Activated CD4-positive, alpha-beta T cell treated with anti-CD3 and anti-CD28 coated beads for 48 hours (primary cell): Measurements from ENCODE around the gene ACSS1.

ENCODE experiments used
- DNase-seq: peaks from one replicate; pipeline ENCODE4 v3.0.0-alpha.2; 2020

The ACSS1 gene

DNA sequence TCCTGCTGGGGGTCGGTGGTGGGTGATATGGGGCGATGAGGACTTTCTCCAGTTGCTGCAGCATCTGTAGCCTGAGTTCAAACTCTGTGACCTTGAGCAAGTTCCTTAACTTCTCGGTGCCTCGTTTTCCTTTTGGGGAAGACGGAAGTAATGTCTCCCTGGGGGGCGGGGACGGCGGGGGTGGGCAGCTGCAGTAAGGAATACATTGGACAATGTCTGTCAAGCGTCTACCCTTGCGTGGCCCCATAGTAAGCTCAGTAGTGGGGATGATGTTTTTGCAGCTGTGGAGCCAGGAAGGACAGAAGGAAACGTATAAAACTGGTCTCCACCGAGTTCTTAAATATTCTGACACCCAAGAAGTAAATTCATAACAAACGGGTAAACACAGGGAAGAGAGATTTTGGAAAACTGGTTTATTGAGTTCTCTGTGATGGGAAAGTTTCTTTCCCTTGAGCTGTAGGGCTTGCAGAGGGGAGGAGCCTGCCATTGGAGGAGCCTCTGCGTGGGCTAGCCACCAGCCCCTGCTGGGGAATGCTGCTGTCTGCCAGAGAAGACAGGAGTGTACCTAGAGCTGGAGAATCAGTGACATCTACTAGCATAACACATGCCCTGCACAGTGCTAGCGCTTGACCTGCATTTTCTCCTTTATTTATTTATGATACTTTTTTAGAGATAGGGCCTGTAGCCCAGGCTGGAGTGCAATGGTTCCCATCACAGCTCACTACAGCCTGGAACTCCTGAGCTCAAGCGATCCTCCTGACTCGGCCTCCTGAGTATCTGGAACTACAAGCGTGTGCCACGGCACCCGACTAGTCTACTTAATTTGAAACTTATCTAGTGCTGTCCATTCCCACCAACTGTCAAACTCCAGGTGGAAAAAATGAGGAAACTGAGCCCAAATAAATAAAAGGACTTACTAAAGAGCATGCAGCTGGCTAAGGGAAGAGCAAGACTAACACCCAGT, 1.2 kb upstream of the ACSS1 start:
- no peak for DNase-seq

GRCh38 chr20:25057234-25058050, 497 bp downstream of the ACSS1 start:
- peak; percentile 77 for DNase-seq

DNA sequence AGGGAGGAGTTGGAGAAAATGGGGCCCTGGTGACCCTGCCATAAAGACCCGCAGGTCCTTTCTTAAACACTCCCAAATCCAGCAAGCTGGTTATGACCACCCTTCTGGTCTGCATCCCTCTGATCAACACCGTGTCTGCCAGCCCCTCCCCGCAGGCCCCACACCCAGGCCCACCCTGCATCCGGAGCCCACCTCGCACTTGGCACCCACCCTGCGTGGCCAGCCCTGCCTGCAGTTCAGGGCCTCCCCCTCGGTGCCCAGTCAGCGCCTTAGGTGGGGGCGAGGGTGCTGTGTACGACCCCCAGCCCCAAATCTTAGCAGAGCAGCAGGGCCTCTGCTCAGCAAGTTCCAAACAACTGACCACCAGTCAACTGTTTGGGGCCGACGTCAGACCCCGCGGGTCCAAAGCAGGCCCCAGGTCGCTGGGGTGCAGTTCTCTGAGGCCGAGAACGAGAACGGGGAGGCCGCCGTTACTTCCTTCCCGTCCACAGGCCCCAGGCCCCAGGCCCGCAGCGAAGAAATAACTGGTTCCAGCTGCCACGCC, 1.2 kb downstream of the ACSS1 start:
- DNase-seq: no peak

DNA sequence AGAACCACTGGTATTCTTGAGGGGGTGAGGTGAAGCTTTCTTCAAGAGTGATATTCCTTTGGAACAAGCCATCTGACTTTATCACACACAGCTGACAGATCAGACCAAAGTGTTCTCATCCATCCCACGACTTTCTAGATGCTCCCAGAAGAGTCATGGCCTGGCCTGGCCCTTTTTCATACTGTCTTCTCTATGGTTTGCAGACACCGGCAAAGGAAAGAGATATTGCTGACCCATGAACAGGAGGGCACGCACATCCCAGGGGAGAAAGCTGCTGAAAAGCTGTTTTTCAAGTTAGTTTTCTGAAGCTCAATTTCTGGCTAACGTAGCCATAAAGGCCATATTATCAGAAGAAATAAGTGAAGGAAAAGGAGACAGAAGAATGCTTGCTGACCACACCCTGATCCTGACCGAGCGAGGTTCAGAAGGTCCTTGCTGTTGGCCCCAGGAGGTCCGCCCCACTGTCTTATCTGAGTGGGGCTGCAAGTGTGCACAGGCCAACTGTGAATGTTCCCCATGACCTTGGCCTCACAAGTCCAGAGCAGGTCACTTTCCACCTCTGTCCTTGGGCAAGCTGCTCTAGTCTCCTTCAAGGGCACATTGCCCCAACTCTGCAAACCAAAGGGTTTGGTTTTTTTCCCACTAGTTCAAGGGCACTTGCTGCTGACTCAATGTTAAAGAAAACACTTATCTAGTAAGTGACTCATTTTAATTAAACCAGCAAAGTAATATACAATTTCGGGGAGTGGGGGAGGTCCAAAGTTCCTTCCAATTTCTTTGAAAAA, 2.0 kb downstream of the ACSS1 start:
- peak; percentile 13 for DNase-seq

DNA sequence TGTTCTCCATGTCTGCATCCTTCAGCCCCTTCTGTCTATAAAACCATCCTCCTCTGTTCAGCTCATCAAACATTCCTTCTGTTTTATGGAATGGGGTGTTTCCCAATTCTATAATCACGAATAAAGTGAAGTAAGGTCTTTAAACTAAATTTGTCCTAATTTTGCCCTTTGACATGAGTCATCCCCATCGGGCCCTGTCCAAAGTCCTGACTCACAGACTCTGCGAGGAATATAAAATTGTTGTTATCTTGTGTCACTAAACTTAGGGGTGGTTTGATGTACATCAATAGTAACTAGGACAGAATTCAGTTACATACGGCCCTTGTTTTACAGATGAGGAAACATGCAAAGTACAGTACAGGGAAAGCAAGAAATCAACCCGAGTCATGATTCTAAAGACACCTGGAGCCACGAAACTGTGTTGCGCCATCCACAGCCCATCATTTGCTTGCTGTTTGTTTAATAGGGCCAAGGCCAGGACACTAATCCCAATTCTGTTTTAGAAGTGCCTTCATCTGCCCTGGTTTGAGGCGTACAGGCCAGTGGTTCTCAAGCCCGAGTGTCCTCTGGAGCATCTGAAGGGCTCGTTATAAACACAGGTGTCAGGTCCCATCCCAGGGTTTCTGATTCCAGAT, 2.8 kb downstream of the ACSS1 start:
- DNase-seq: no peak

GRCh38 chr20:25054096-25054820, 3.7 kb downstream of the ACSS1 start:
- DNase-seq: no peak

- no peak for DNase-seq
Observed at GRCh38 chr20:25053255-25054031, 4.5 kb downstream of the ACSS1 start.

DNA sequence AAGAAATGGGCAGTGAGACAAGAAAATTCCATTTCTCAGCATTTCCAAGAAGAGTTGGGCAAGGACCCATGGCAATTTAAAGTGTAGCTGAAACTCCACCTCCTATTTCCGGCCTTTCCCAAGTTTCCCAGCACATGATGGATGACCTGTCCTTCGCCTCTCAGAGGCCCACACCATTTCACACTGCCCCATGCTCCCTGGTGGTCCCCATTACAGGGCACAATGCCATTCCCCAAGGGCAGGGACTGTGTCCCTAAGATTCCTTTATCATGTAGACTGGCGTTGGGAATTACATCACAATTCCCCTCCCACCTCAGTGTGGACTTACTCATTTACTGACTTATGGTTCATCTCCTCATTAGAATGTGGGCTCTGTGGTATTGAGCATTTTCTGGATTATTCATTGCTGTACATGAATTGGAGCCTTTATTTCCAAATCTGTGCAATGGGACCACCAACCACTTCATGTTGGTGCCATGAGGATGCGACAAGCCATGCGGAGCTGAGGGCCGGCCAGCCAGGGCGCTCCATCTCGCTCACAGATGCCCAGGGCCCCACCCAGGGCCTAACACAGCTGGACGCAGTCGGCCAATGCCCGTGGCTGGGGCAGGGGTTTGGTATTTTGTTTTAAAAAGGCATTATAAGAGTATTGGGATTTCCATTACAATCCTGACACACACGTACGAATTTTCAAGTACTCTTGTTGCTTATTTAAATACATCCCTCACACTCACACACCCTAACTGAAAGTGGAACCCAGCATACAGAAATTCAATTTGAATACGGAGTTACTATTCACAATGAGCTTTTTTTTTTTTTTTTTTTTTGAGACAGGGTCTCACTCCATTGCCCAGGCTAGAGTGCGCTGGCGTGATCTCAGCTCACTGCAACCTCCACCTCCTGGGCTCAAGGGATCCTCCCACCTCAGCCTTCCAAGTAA, 5.4 kb downstream of the ACSS1 start:
- no peak for DNase-seq

DNA sequence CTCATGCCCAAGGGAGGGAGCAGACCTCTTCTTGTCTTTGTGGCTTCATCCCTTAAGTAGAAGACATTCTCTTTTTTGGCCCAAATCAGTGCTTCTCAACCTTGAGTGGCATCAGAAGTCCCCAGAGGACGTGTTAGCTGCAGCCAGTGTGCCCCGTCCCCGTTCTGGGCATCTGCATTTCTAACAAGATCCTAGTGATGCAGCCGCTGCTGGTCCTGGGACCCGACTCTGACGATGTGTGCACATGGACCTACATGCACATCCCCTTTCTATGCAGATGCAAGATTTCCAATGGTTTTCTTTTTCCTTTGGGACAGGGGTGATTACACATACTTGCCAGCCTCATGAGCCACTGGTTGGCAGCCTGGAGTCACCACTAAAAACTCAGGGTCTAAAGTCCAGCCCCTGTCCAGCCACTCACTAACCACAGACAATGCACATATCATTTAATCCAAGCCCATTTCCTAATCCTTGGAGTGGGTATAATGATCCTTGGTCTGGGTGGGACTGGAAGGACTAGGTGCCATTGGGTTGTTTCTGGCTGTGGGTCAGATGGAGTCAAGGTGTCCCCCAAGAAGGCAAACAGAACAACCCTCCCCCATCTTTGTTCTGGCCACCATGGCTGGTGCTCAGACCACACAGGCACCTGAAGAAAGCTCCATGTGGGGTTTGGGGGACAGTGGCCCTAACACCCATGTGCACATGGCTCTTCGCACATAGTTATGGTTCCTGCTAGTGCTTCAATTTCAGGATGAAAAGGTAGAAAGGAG, 6.4 kb downstream of the ACSS1 start:
- no peak for DNase-seq

- DNase-seq: no peak
Observed at GRCh38 chr20:25050501-25051350, 7.2 kb downstream of the ACSS1 start.

DNA sequence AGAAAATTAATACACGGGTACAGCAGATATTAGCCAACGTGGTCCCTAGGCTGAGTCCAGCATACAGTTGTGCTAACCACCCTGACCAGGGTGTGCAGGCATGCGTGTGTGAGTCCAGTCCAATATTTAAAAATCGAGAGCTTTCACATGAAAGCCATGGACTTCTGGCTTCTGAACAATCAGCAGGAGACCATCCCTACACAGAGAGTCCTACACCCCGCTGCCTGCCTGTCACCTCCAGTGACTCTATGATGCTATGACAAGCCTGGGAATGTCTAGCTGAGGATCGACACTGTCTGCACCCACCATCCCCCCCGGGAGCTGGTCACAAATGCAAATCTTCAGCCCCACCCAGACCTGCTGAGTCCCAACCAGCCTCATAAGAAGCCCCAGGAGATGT, 7.9 kb downstream of the ACSS1 start:
- DNase-seq: no peak

DNA sequence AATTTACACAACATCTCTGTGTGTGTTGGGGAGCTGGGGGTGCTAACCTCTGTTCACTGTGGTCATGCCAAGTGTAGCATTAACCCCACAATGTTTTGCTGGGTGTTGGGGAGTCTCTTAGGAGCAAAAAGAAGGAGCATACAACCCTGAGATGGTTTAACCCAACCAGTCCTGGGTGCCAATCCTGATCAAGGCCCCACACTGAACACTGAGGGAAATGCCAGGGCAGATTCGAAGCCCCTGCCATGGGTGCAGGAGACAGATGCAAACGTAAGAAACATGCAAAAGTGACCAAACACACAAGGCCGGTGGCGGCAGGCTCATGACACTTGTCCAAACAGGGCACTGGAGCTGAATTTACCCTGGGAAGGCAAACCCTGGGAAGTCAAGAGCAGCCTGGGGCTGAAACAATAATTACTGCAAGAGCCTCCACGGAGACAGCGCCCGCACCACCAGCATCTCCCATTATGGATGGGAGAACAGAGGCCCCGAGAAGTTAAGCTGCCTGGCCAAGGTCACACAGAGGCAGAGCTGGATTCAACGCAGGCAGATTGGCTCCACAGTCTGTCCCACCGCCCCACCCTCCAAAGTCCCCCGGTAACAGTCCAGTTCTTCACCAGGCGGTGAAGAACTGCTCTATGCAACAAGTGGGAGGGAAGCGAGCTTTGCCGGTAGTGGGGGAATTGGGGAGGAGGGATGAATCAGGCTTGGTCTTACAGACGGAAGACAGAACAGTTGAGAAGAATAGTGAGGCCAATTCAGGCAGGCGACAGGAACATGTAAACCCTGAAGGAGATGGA, 8.5 kb downstream of the ACSS1 start:
- no peak for DNase-seq

- no peak for DNase-seq
Observed at GRCh38 chr20:25048519-25048952, 9.4 kb downstream of the ACSS1 start.

DNA sequence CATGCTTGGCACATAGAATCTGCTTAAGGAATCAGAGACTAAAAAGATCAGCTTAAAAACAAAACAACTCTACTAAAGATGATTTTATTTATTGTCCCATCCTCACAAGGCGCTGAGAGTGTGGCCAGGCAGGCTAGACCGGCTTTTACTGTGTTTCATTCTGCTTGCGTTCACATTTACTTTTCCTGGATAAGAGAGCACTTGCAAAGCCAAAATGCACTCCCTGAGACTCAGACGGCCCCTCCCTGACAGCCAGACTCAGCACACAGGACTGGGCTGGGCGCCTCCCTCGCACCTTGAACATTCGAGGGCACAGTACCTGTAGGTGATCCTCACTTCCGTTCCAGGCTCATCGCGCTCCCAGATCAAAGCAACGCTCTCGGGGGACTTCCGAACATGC, 10.2 kb downstream of the ACSS1 start:
- DNase-seq: no peak

GRCh38 chr20:25046736-25047666, 10.9 kb downstream of the ACSS1 start:
- DNase-seq: no peak

GRCh38 chr20:25046181-25046641, 11.7 kb downstream of the ACSS1 start:
- no peak for DNase-seq
